ENCODE results near the gene MDC1.

GRCh38 chr6:30741789-30742315 is 24.8 kb upstream of the MDC1 start:
- no peak for TF ChIP-seq CTCF (IDR thresholded peaks at IDR 0.05; ENCODE audit: poor library complexity, severe bottlenecking)
- no peak for TF ChIP-seq EP300 (conservative IDR thresholded peaks at IDR 0.05; ENCODE audit: poor library complexity, severe bottlenecking)
- no peak for TF ChIP-seq RAD21 (conservative IDR thresholded peaks at IDR 0.05)
- TF ChIP-seq REST (IDR thresholded peaks at IDR 0.05; ENCODE audit: borderline replicate concordance): no peak
- TF ChIP-seq EZH2 (IDR thresholded peaks at IDR 0.05; ENCODE audit: borderline replicate concordance, insufficient read depth, low read length, poor library complexity, severe bottlenecking): no peak
- no peak for TF ChIP-seq TAF1 (IDR thresholded peaks at IDR 0.05; ENCODE audit: low read depth)

Data from neural cell (in vitro differentiated cells).